HG02840 (cell line): ENCODE results near the gene DMRT3.

ENCODE experiments used
- ATAC-seq: cut with Tn5 transposase; IDR thresholded peaks from one replicate; pipeline ENCODE4 v1.9.1; 2021; ENCODE audit warnings: mild to moderate bottlenecking, moderate library complexity, moderate number of reproducible peaks; ENCODE audit not compliant: unreplicated experiment, low FRiP score

DMRT3 gene

GRCh38 chr9:970151-970996, 6.1 kb upstream of the DMRT3 start:
- no peak for ATAC-seq

GRCh38 chr9:971901-972500, 4.5 kb upstream of the DMRT3 start:
- no peak for ATAC-seq

GRCh38 chr9:972501-973294, 3.8 kb upstream of the DMRT3 start:
- no peak for ATAC-seq

- no peak for ATAC-seq
Measured at GRCh38 chr9:973295-973834, 3.1 kb upstream of the DMRT3 start.

- ATAC-seq: no peak
Measured at GRCh38 chr9:974031-974995, 2.1 kb upstream of the DMRT3 start.

GRCh38 chr9:974996-975739, 1.3 kb upstream of the DMRT3 start:
- ATAC-seq: no peak

- no peak for ATAC-seq
Measured at GRCh38 chr9:975740-976257, 656 bp upstream of the DMRT3 start.

- ATAC-seq: no peak
Measured at GRCh38 chr9:976943-977837, 735 bp downstream of the DMRT3 start.

- ATAC-seq: no peak
Measured at GRCh38 chr9:977838-978830, 1.7 kb downstream of the DMRT3 start.

GRCh38 chr9:979983-980382, 3.5 kb downstream of the DMRT3 start:
- ATAC-seq: no peak

- no peak for ATAC-seq
Measured at GRCh38 chr9:980640-981039, 4.2 kb downstream of the DMRT3 start.

GRCh38 chr9:981491-981898, 5.0 kb downstream of the DMRT3 start:
- no peak for ATAC-seq

- ATAC-seq: no peak
Measured at GRCh38 chr9:982394-983230, 6.2 kb downstream of the DMRT3 start.

GRCh38 chr9:994005-994404, 17.6 kb downstream of the DMRT3 start:
- ATAC-seq: no peak

- ATAC-seq: no peak
Measured at GRCh38 chr9:995192-995591, 18.7 kb downstream of the DMRT3 start.

GRCh38 chr9:995781-996180, 19.3 kb downstream of the DMRT3 start:
- no peak for ATAC-seq
